NCI-H187 (cell line): ENCODE measurements around the gene PFN2.
"Not testable (repeated sequence)": the region's sequence is repeated elsewhere in the genome, so short reads cannot be mapped to it uniquely, and the experiment has no call there.

Source experiments
- DNase-seq, 2 experiments: peaks; one replicate each; lab custom pipeline; 2025; lab: John Stamatoyannopoulos, UW

The PFN2 gene

GRCh38 chr3:149968216-149968615, 2.5 kb downstream of the PFN2 start:
- no peak for DNase-seq

- DNase-seq, result no peak
Measured at GRCh38 chr3:149967086-149967685, 3.5 kb downstream of the PFN2 start.

- no peak for DNase-seq
Measured at GRCh38 chr3:149965278-149965677, 5.4 kb downstream of the PFN2 start.

GRCh38 chr3:149964291-149964690, 6.4 kb downstream of the PFN2 start:
- no peak for DNase-seq

GRCh38 chr3:149963485-149963884, 7.2 kb downstream of the PFN2 start:
- DNase-seq, result no peak

GRCh38 chr3:149959443-149959842, 11.3 kb downstream of the PFN2 start:
- no peak for DNase-seq

- no peak for DNase-seq
Measured at GRCh38 chr3:149958171-149958796, 12.4 kb downstream of the PFN2 start.

- no peak for DNase-seq
Measured at GRCh38 chr3:149957361-149958125, 13.2 kb downstream of the PFN2 start.

GRCh38 chr3:149955449-149955848, 15.2 kb downstream of the PFN2 start:
- DNase-seq, result no peak

GRCh38 chr3:149954812-149955211, 15.9 kb downstream of the PFN2 start:
- no peak for DNase-seq

- no peak for DNase-seq
Measured at GRCh38 chr3:149949181-149949580, 21.5 kb downstream of the PFN2 start.

GRCh38 chr3:149947231-149947630, 23.5 kb downstream of the PFN2 start:
- DNase-seq, result no peak

GRCh38 chr3:149943966-149944365, 26.7 kb downstream of the PFN2 start:
- not testable (repeated sequence) for DNase-seq

GRCh38 chr3:149942409-149942808, 28.3 kb downstream of the PFN2 start:
- no peak for DNase-seq

GRCh38 chr3:149941946-149942345, 28.7 kb downstream of the PFN2 start:
- no peak for DNase-seq

- no peak for DNase-seq
Measured at GRCh38 chr3:149941186-149941585, 29.5 kb downstream of the PFN2 start.

GRCh38 chr3:149938392-149939055, 32.2 kb downstream of the PFN2 start:
- not testable (repeated sequence) for DNase-seq

- DNase-seq, result peak; percentile 17 to 39
Measured at GRCh38 chr3:149936812-149937230, 33.9 kb downstream of the PFN2 start.

GRCh38 chr3:149934524-149934923, 36.2 kb downstream of the PFN2 start:
- no peak for DNase-seq

- no peak for DNase-seq
Measured at GRCh38 chr3:149933858-149934257, 36.8 kb downstream of the PFN2 start.

- DNase-seq, result no peak
Measured at GRCh38 chr3:149933008-149933407, 37.7 kb downstream of the PFN2 start.

GRCh38 chr3:149920119-149920518, 50.6 kb downstream of the PFN2 start:
- DNase-seq, result no peak

GRCh38 chr3:149919509-149919908, 51.2 kb downstream of the PFN2 start:
- no peak for DNase-seq
